K562 (cell line): ENCODE results near the gene SERF2.

ENCODE experiments used
- CBFA2T2 ChIP-seq: fragments of 450-650 bp; conservative IDR thresholded peaks from 2 replicates; pipeline ENCODE4 v1.6.1; 2017; ENCODE audit warnings: mild to moderate bottlenecking
- CEBPB ChIP-seq: fragments of 450-650 bp; IDR thresholded peaks from 2 replicates; pipeline ENCODE4 v1.6.1; 2016; ENCODE audit warnings: missing genetic modification characterization, missing compliant biosample characterization
- HMG20A ChIP-seq: fragments of 450-650 bp; formaldehyde crosslinking; conservative IDR thresholded peaks from 2 replicates; pipeline ENCODE4 v1.4.0; 2020; ENCODE audit warnings: mild to moderate bottlenecking, mixed read lengths
- MXI1 ChIP-seq: IDR thresholded peaks from 2 replicates; pipeline ENCODE4 v1.6.1; 2011; ENCODE audit warnings: low read depth, mild to moderate bottlenecking, improper control_type of control experiment, low read length
- POLR2A ChIP-seq: fragments of 450-650 bp; conservative IDR thresholded peaks from 2 replicates; pipeline ENCODE4 v1.6.1; 2016
- SREBF2 ChIP-seq: sonication (generic); formaldehyde crosslinking; IDR thresholded peaks from 2 replicates; pipeline ENCODE4 v1.4.0; 2020; ENCODE audit warnings: mild to moderate bottlenecking, missing genetic modification reagents
- U2AF2 ChIP-seq: fragments of 200-400 bp; formaldehyde crosslinking; optimal IDR thresholded peaks from 2 replicates; pipeline ENCODE3; 2017; ENCODE audit warnings: low read depth, mild to moderate bottlenecking, low read length
- XRCC3 ChIP-seq: fragments of 450-650 bp; IDR thresholded peaks from 2 replicates; pipeline ENCODE4 v1.6.1; 2017; ENCODE audit warnings: mild to moderate bottlenecking, moderate library complexity
- TF ChIP-seq, protein P1 (sequence below), 3 experiments: IDR thresholded peaks in 2 of 3; conservative IDR thresholded peaks in 1 of 3; 2 replicates each; pipeline ENCODE4 v1.5.1; 2011 to 2012; ENCODE audit warnings: low read length in 3 of 3, mild to moderate bottlenecking in 3 of 3, control low read depth in 2 of 3, improper control_type of control experiment in 1 of 3, inconsistent platforms in 1 of 3, low read depth in 1 of 3, mixed read lengths in 1 of 3, moderate library complexity in 1 of 3; ENCODE audit not compliant: insufficient read depth in 2 of 3
- TF ChIP-seq, protein P2 (sequence below): fragments of 450-650 bp; formaldehyde crosslinking; IDR thresholded peaks from 2 replicates; pipeline ENCODE4 v1.4.0; 2020; ENCODE audit warnings: mild to moderate bottlenecking

GRCh38 chr15:43821505-43821904 is 29.4 kb downstream of the SERF2 start:
- TF ChIP-seq SREBF2 (no peak), XRCC3 (no peak), HMG20A (CRISPR knock-in tag) (no peak), U2AF2 (no peak), CEBPB (no peak), POLR2A (no peak), CBFA2T2 (no peak), MXI1 (no peak)
- TF ChIP-seq, protein P1, sequence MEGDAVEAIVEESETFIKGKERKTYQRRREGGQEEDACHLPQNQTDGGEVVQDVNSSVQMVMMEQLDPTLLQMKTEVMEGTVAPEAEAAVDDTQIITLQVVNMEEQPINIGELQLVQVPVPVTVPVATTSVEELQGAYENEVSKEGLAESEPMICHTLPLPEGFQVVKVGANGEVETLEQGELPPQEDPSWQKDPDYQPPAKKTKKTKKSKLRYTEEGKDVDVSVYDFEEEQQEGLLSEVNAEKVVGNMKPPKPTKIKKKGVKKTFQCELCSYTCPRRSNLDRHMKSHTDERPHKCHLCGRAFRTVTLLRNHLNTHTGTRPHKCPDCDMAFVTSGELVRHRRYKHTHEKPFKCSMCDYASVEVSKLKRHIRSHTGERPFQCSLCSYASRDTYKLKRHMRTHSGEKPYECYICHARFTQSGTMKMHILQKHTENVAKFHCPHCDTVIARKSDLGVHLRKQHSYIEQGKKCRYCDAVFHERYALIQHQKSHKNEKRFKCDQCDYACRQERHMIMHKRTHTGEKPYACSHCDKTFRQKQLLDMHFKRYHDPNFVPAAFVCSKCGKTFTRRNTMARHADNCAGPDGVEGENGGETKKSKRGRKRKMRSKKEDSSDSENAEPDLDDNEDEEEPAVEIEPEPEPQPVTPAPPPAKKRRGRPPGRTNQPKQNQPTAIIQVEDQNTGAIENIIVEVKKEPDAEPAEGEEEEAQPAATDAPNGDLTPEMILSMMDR (IDR thresholded peaks at IDR 0.05 in 2 of 3, conservative IDR thresholded peaks at IDR 0.05 in 1 of 3; ENCODE audit: insufficient read depth in 2 of 3, low read depth in 1 of 3, low read length in 3 of 3): no peak
- TF ChIP-seq, protein P2, sequence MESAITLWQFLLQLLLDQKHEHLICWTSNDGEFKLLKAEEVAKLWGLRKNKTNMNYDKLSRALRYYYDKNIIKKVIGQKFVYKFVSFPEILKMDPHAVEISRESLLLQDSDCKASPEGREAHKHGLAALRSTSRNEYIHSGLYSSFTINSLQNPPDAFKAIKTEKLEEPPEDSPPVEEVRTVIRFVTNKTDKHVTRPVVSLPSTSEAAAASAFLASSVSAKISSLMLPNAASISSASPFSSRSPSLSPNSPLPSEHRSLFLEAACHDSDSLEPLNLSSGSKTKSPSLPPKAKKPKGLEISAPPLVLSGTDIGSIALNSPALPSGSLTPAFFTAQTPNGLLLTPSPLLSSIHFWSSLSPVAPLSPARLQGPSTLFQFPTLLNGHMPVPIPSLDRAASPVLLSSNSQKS (CRISPR knock-in tag): no peak
